Measurements from ENCODE around the gene CELF2. TPM values are rescaled to one million over a fixed set of nuclear protein-coding genes. Genes with fewer than 3 reads are reported as not detected.

Gene CELF2
- total RNA-seq, 1 experiment from 2014 or later: 28.7 TPM

GRCh38 chr10:11113156-11113555, 95.5 kb downstream of the CELF2 start:
- H2AFZ ChIP-seq (ENCODE audit: low read length): no peak overlapping the region
- no peak overlapping the region for H3K23ac ChIP-seq (ENCODE audit: insufficient read length, low read depth, low read length)
- H3T11ph ChIP-seq (ENCODE audit: low read length): no peak overlapping the region
- no peak overlapping the region for H3K18ac ChIP-seq (ENCODE audit: insufficient read length, low read depth, low read length)
- H3K23me2 ChIP-seq (ENCODE audit: insufficient read length, low read depth, low read length, poor library complexity, severe bottlenecking): no peaks in the 10 kb centered on the region
- H3K9me3 ChIP-seq (ENCODE audit: control insufficient read depth, low read depth, low read length): no peaks in the 10 kb centered on the region
- H3K79me2 ChIP-seq (ENCODE audit: insufficient read depth, low read length): 0 out of 2 replicates have a peak, but pooled peaks cover 2% of the 10 kb centered on the region
- no peak overlapping the region for H3K4me3 Mint-ChIP-seq
- no peak overlapping the region for H2BK120ac ChIP-seq (ENCODE audit: low read depth, low read length, poor library complexity, severe bottlenecking)
- H3K4me1 ChIP-seq (ENCODE audit: insufficient read depth, low read length): no peaks in the 10 kb centered on the region
- no peak overlapping the region for H4K91ac ChIP-seq (ENCODE audit: insufficient read length, low read depth, low read length)
- no peak overlapping the region for H2BK20ac ChIP-seq (ENCODE audit: low read depth, low read length, poor library complexity, severe bottlenecking)
- no peak overlapping the region for H4K5ac ChIP-seq (ENCODE audit: insufficient read length, low read depth, low read length)
- no peaks in the 10 kb centered on the region for H3K79me1 ChIP-seq (ENCODE audit: insufficient read depth, low read depth, low read length, poor library complexity, severe bottlenecking)
- H3K56ac ChIP-seq (ENCODE audit: insufficient read length, low read depth, low read length): no peak overlapping the region
- TF ChIP-seq CTCF (conservative IDR thresholded peaks at IDR 0.05): peak; percentile 50
- no peak overlapping the region for H3K27ac ChIP-seq (ENCODE audit: insufficient read length, low read depth, low read length)
- no peak overlapping the region for H3K9ac ChIP-seq (ENCODE audit: extremely low read depth, insufficient read length, low read length)
- no peak overlapping the region for H3K4me2 ChIP-seq (ENCODE audit: insufficient read depth, insufficient read length, low read length)
- H2BK5ac ChIP-seq (ENCODE audit: insufficient read length, low read length): no peak overlapping the region
- H3K4me1 Mint-ChIP-seq: peaks cover 18 to 21% of the 10 kb centered on the region in 2 experiments
- no peak overlapping the region for H2AK5ac ChIP-seq (ENCODE audit: insufficient read length, low read length)
- no peaks in the 10 kb centered on the region for H3K27me3 ChIP-seq (ENCODE audit: insufficient read depth, low read length)
- DNase-seq: no peak
- H4K20me1 ChIP-seq (ENCODE audit: control insufficient read depth, insufficient read depth, insufficient read length): no peaks in the 10 kb centered on the region
- no peak overlapping the region for H2BK15ac ChIP-seq (ENCODE audit: low read depth, low read length)
- no peaks in the 10 kb centered on the region for H3K27me3 Mint-ChIP-seq (ENCODE audit: low read depth)
- no peak overlapping the region for H4K8ac ChIP-seq (replicated peaks; ENCODE audit: insufficient read length, low read depth, low read length)
- H3K9me3 Mint-ChIP-seq: peaks cover 5 to 6% of the 10 kb centered on the region in 2 experiments; a peak in 4 of 5 replicates
- no peak overlapping the region for H3K14ac ChIP-seq (ENCODE audit: insufficient read depth, low read length)
- H2BK12ac ChIP-seq (ENCODE audit: insufficient read length, low read depth, low read length): no peak overlapping the region
- no CpG with 5 or more reads among the region's 4 CpGs for WGBS (ENCODE audit: extremely low coverage, insufficient read length, low lambda C conversion rate)
- no peak overlapping the region for H3K27ac Mint-ChIP-seq
- no peak overlapping the region for H3K4ac ChIP-seq (ENCODE audit: low read depth, low read length)
- peaks cover 3 to 16% (median 5%) of the 10 kb centered on the region in 3 experiments; a peak in 5 of 7 replicates for H3K36me3 Mint-ChIP-seq (ENCODE audit: insufficient read depth in 1 of 3, low read depth in 3 of 3)
